SIG-M5 treated with dmso at 0.1 percent for 504 hours (cell line): ENCODE measurements around the gene HDLBP.
"Not testable (repeated sequence)": the region's sequence is repeated elsewhere in the genome, so short reads cannot be mapped to it uniquely, and the experiment has no call there.

Experiments
- DNase-seq: peaks from one replicate; lab custom pipeline; 2025; ENCODE audit not compliant: unreplicated experiment; lab: John Stamatoyannopoulos, UW

The HDLBP gene

DNA sequence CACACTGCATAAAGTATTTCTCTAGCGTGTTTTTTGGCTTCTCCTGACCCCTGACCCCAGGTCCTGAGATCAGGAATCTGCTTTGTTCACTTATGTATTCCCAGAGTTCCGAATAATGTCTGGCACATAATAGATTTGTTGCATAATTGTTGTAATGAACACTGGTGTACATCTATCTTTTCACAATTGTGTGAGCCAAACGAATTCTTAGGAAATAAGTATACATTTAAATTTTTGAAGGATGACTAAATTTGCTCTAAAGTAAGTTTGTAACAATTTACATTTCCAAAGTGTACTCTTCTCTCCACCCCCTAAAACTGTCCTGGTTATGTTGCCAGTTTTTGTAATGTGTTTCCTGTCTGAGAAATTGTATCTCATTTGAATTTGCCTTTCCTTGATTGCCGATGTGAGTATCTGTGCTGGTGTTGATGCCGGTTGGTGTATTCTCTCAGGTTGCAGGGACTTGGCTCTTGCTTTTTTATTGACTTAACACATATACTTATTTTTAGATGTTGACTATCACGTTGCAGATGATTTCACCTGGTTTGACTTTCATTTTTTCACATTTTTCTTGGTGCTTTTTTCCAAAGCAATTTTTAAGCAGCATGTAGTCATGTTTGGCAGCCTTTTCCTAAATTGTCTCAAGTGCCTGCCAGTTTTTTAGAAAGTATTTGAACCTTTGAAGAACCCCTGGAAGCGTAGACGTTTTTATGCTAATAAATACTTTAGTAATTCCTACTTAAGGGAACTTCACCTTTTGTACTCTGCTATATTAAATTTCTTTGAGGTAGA lies 24.6 kb upstream of the HDLBP start:
- no peak for DNase-seq

DNA sequence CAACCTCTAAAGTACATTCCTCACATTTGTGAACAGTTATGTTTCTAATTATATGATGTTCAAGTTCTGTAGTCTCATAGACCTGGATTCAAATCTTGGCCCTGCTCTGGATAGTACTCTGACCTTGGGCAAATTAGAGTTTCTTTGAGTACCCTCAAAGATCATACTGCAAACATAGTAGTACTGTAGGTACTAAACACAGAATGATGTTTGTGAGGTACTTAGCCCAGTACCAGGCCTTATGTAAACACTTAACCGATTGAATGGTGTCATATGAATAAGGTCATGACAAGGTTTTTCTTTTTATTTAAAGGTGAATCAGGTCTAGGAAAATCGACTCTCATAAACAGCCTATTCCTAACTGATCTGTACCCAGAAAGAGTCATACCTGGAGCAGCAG lies 19.3 kb upstream of the HDLBP start:
- DNase-seq = no peak

DNA sequence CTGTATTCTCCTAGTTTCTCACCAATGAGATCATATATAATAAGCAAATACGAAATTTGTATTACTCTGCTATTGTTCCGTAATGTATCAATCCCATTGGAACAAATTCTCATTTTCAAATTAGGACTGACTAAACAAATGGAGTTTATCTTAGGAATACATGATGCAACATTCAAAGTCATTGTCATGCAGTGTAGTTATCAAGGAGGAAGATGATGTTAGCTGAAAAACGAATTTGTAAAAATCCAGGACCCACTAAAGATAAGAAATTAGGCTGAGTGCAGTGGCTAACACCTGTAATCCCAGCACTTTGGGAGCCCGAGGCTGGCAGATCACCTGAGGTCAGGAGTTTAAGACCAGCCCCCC lies 15.1 kb upstream of the HDLBP start:
- no peak for DNase-seq

DNA sequence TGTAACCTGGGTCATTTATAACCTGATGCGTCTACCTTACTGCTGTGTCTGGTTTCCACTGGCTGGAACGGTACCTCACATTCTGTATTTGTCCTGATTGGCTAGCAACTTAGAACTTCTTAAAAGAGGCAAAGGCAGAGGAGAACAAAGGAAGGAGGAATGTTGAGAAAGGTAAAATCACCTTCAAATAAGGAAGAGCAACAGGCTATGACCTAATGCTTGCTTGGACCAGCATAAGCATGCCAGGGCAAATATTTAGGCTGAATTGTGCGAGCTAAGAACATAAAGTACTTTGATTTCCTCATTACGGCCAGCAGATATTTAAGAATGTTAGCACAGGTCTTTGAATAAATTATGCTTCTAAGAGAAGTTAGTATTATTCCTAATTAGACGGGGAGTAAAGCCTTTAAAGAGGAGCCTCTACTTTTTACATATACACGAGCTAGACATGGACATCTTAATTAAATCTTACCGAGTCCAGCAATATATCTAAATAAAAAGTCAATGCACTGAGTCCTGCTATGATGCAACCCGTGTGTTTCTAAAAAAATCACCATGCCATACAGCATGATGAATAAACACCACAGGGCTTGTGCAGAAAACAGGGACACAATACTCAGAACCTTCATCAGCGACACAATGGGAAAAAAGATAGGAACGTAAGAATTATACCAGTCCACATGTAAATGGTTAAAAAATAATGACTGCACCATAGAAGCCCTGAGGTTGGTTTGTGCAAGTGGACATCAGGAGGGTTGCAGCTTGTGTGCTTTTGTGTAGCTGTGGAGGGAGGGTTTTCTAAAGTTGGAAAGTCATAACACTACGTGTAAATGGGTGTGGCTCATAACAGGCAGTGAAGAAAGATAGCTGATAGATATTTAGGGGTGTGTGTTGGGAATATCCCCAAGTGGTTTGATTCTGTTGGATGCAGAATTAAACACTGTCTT lies 14.5 kb upstream of the HDLBP start:
- DNase-seq = no peak

DNA sequence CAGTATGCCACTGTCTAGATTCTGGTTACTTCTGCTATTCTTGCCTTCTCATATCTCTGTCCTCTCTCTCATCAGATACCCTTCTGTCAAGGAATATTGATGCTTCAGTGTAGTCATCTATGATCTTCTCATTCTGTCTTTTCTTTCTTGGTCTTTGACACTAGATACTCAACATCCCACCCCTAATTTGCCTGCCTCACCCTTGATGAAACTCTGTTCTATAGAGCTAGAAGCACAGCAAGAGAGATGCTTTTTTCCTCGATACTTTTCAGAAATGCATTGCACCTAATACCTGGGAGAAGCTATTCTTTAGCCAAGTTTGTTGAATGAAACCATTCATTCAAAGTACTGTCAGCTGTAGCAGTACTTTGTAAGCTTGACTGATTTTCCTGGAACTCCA lies 9.8 kb upstream of the HDLBP start:
- no peak for DNase-seq

DNA sequence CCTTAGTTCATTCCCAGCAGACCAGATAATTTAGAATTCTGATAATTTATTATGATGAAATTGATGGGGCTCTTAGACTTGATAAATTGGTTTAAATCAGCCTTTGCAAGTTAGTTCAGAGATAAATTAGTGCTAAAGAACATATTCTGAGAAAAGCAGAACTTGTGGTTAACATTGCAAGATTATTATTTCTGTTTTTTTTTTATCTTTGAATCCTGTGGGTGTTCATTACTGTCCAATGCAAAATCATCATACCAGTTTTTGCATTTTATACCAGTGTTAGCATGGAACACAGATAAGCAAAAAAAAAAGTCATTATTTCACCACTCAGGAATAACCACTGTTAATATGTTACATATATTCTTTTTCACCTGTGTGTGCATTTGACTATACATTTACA lies 9.3 kb upstream of the HDLBP start:
- no peak for DNase-seq

DNA sequence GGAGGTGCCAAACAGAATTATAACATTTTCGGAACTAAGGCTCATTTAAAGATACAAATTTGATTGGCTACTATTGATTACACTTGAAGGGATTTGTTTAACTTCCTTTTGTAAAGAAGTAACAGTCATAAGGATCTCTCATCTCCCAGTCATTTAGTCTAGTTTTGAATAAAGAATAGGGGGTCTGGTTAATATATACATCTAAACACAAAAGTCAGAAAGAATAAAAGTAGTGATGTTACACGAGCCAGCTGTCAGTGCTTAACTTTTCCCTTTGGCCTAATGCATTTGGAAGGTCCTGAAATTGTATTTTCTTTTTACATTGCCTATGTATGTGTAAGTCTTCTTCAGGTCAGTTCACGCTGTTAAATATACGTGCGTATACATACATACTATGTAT lies 8.3 kb upstream of the HDLBP start:
- DNase-seq = no peak

DNA sequence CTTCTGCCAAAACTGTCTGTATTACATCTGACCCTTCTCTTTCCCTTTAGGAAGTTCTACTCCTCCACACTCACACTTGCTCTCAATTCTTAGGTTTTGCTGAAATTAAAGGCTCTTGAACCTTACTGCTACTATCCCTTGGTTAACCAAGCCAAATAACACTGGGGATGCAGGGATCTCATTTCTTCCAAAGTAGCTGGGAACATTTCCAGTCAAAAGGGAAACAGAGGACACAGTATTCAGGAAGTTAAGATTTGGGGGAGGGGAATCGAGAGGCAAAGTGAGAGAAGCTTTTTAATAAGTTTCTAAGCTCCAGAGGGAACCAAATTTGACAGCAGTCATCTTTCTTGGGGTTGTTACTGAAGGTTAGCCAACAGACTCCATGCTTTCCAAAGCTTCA lies 6.4 kb upstream of the HDLBP start:
- no peak for DNase-seq

DNA sequence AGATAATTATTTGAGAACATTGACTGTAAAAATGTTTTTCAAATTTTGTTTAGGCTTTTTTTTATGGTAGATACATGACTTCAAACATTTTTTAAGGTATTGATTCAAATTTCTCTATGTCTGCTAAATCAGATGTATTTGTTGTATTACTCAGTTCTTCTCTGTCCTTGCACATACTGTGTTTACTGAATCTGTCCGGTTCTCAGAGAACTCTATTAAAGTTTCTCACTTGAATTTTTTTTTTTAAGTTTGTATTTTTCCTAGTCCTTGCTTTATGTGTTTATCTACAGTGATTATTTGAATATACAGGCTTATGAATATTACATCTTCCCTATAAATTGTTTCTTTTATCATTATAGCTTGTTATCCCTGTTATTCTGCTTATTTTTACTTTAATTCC lies 5.6 kb upstream of the HDLBP start:
- no peak for DNase-seq

DNA sequence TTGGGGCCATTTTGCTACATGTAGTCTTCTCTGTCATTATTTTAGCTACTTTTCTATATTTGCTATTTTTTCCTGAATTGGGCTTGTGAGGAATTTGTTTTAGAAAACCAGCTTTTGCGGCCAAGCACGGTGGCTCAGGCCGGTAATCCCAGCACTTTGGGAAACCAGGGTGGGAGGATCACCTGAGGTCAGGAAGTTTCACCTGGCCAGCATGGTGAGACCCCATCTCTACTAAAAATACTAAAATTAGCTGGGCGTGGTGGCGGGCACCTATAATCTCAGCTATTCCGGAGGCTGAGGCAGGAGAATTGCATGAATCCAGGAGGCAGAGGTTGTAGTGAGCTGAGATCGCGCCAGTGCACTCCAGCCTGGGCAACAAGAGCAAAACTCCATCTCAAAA lies 4.9 kb upstream of the HDLBP start:
- no peak for DNase-seq

DNA sequence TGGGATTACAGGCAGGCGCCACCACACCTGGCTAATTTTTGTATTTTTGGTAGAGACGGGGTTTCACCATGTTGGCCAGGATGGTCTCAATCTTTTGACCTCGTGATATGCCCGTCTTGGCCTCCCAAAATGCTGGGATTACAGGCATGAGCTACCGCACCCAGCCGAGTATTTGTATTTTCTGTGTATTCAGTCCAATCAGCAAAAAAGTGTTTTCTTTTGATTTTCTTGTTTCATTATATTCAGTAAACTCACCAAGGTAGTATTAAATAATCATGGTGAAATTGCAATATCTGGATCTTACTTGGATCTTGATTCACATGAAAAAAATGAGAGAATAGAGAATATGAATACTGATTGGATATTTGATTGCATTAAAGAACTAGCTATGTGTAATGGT lies 3.4 kb upstream of the HDLBP start:
- DNase-seq = not testable (repeated sequence)

DNA sequence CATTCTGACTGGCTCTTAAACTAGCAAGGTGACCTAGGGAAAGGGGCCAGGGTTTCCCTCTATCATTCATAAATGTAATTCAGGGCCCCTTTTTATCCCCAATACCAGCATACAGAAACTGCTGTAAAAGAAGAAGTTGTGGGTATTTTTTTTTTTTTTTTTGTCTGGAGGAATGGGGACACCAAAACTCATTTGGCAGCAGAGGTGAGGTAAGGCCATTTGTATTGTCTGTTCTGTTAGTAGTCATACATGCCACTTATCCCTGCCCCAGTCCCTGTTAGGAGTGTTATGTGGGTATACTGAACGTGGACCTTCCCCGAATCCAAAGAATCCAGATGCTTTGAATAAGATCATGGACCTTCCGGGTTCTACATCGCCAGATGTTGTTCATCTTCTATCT lies 1.9 kb upstream of the HDLBP start:
- DNase-seq = peak; percentile 73

DNA sequence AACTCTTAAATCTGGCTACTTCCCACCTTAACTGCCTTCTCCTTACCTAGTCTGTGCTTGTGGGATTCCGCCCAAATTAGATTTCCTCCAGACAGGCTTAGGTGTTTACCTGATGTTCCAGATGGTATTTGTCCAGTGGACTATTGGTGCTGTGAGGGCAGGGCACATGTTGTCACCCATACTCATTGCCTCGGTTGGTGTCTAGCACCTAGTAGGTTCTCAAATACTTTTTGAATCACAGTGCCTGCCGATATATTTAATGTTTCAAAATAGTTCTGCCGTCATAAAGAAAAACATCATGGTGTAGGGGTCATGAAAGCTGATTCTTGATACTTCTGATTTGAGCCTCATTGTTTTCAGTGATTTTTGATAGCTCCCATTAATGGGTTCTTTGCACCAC lies 1.4 kb upstream of the HDLBP start:
- DNase-seq = no peak

DNA sequence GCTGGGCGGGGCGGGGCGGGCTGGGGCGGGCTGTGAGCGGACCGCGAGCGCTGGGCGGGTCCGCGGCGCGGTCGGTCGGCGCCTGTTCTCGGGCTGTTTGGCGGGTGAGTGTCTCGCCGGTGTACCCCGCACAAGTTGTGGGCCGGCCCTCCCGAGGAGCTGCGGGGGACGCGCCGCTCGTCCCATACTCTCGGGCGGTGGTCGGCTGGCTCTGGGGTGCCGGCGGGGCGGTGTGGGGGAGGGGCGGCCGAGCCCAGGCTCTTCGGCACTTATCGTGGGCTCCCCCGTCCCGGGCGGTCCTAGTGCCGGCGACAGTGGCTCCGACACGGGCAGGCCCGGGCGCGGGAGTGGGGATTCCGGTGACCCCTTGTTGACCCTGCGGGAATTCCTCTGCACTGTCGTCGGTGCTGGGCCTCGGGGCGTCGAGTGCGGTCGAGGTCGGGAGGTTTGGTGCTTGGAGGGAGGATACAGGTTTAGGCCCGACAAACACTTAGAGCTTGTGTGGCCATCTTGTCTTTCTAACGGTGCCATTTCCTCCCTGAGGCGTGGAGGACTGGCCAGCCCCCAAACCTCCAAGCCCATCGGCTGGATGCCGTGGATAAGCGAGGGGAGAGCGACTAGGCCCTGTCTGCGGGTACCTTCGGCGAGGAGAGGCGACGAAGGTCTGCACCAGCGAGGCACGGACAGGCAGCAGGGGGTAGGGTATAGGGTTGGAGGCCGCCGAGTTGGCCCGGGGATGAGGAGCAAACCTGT lies 583 bp upstream of the HDLBP start, which contains the start of gene SEPTIN2:
Gene SEPTIN2, plus strand, starts transcription at position 47 of the 753 bp plus-strand sequence. CDS start 8,308 bp downstream, outside the sequence.
- DNase-seq = peak; percentile 62

DNA sequence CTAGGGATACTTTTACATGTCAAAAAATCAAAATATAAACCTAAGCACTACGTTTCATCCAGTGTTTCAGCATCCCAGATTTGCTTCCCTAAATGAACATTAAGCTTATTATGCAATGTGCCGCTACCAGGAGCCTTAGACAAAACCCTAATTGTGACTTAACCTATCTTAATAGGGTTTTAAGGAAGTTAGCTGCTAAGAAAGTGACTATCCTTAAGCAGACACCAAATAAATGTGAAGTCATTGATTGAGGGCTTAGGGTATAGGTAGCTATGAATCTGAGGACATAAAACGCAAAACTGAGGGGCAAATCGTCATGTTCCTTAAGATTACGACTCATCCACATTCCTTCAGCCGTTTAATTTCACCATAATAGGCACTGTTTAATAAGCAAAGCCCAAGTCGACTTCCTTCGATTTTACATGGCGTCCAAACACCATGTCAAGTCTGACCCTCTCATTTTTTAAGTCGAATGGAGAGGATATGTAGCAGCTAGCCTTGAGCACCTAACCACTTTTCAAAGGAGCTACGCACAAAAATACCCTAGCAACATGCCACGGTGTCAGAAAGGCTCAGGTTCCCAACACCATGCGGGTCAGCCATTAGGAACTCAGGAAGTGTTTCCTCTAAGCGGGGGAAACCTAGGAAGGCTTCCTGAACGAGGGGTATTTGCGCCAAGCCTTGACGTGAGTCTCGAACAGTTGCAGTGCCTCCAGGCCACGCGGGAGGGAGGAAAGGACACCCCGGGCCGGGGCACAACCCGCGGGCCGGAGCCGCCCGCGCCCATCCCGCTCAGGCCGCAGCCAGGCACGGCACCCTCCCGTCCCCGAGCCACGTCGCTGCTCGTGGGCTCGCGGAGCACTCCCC lies 1.0 kb downstream of the HDLBP start:
- peak; percentile 81 for DNase-seq

DNA sequence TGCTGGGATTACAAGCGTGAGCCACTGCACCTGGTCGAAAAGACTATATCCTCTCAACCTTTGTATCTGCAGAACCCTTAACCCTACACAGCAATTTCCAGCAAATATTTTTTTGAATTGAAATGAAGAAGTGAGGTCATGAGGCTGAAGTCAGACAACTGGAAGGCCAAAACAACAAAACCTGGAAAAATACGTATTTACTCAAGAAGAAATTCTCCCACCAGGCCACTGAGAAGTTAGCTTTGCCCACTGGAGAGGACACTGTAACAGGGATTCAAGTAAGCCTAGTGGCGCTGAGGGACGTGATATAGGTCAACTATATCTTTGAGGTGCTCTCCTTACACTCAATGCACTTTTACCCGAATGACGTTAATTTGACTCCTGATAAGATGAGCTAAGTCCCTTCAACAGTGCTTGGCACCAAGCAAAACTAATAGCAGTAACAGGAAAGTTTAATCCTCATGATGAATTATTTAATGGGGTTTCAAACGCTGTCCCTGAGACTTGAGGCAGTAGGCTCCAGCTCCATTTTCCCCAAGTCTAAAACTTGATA lies 1.9 kb downstream of the HDLBP start:
- no peak for DNase-seq

DNA sequence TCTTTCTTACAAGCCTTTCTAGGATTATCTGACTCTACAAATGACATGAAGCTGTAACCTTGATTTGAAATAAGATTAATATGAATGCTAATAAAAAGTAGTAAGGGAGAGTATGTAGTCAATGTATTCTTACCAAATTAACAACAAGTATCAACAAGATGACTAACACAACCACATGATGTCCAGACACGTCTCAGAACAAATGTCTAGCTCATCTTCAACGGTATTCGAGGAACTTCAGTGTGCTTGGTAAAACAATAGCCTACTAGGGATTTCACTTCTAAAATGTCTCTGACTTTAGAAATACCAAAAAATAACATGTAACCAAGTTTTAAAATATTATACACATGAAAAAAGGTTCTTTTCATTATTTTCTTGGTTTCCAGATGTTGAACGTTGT lies 3.4 kb downstream of the HDLBP start:
- no peak for DNase-seq

DNA sequence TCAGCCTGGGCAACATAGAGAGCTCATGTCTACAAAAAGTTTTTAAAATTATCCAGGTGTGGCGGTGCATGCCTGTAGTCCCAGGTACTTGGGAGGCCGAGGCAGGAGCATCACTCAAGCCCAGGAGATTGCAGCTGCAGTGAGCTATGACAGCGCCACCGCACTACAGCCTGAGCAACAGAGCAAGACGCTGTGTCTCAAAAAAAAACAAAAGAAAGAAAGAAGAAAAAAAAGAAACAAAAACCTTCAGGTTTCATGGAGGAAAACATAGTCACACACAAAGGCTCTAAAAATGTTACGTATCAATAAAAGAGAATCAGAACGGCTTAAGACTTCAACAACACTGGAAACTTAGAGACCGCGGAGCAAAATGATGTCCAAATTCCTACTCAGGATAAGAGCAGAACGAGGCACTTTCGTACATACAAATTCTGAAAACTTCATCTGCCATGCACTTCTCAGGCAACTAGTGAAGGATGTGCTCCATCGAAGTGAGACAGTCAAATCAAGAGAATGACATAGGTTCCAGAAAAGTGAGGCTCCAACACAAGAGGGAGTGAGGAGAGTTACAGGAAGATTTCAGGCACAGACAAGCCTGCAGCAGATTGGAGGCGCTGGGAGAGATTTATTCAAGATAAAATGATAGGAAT lies 4.4 kb downstream of the HDLBP start:
- no peak for DNase-seq

DNA sequence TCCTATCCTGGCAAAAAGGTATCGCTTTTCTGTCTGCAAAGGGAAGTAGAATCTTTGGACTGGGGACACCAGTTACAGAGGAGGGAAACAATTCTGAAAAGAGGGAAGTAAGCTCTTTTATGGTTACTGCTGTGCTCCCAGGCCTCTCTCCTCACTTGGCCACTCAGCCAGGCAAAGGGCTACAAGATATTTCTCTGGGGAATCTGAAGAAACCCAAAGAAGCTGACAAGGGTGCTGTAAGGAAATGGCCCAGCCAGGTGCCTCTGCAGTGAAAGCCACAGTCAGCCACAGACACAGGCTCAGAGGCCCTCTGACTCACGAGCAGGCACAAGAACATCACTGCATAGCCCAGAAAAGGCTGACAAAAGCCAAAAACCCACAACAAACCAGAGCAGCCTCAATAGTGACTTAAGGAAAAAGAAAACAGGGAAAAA lies 5.8 kb downstream of the HDLBP start:
- DNase-seq = peak; percentile 92
